ENCODE results near the gene RBSN. TPM values are rescaled to one million over a fixed set of nuclear protein-coding genes. Genes with fewer than 3 reads are reported as not detected.
"Not testable (repeated sequence)": the region's sequence is repeated elsewhere in the genome, so short reads cannot be mapped to it uniquely, and the experiment has no call there.

Gene RBSN
- 10 to 100 TPM; 22.1 to 31.9 (median 25.3) TPM for polyA plus RNA-seq (ENCODE audit: insufficient read length in 4 of 4)

DNA sequence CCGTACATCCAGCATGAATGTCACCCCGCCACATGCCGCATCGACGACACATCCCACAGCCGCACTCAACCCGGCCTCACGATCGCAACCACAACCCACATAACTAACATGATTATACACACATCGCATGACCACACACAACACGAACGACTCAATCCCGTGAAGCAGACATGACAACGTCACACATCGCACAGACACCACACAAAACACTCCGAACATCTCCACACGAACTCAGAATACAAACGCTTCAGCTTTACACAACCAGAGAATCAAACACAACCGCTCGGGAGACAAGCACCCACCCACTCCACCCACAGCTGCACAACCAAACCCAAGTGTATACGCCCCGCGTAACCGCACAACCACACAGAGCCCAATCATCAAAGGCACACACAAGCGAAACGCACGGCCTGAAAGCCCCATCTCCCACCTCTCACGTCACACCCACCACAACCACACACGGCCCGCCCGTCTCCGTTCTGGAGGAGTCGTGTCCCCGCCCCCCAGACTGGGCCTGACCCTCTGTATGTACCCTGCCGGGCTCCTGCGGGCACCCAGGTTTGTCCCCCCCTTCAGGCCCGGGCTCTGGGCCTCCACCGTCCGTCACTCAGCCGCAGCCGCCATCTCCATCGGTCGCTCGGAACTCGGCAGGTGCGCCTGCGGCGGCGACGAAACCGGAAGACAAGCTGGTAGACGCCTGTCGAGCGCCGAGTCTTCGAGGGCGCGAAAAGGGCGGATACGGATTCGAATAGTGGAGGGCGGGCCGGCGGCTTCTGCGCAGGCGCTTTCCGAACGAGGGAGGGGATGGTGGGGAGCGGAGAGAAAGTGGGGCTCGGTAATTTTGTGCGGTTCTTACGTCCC lies at the start of gene RBSN:
TSS of gene RBSN (minus strand) at position 646 of the 861 bp plus-strand sequence. CDS start 3,028 bp downstream, outside the sequence.
- peak; percentile 79 to 93 (median 84) for DNase-seq (ENCODE audit: low read depth in 4 of 4, low spot score in 2 of 4)

DNA sequence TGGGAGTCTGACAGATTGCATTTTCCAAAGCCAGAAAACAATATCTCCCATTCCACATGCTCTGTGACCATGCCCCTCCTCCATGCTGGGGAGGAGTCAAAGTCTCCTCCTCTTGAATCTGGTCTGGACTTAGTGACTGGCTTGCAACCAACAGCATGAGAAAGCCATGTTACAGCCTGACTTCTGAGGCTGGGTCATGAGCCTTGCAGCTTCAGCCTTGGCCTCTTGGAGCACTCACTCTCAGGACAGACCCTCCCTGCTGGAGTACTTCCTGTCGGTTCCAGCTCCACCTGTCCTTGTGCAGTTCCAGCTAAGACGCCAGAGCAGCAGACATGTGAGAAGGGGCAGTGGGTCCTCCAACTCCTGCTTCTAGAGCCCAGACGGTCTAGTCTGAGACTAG lies 49.7 kb upstream of the RBSN start:
- no peak for DNase-seq (ENCODE audit: low read depth in 4 of 4, low spot score in 2 of 4)

- DNase-seq (ENCODE audit: low read depth in 4 of 4, low spot score in 2 of 4), result not testable (repeated sequence)
Observed at GRCh38 chr3:15136885-15137284, 37.9 kb upstream of the RBSN start.

DNA sequence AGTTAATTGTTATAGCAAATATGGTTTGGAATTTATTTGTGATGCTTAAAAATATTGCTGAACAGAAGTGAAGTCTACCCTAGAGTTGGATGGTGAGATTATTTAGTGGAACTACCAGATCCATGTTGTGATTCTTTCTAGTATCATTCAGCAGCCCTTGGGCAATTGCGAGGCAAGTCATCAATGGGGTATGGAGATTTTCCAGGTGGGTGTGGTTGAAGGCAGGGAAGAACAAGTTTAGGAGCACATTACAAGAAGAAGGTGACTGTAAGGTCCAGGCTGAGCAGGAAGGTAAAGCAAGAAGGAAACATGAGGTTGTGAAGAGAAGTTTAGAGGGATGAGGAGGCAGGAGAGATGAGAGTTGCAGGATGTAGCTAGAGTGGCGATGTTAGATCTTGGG lies 36.0 kb upstream of the RBSN start:
- DNase-seq (ENCODE audit: low read depth in 4 of 4, low spot score in 2 of 4), result not testable (repeated sequence)

GRCh38 chr3:15128403-15128802 lies 29.5 kb upstream of the RBSN start:
- not testable (repeated sequence) for DNase-seq (ENCODE audit: low read depth in 4 of 4, low spot score in 2 of 4)

GRCh38 chr3:15126975-15127374 lies 28.0 kb upstream of the RBSN start:
- DNase-seq (ENCODE audit: low read depth in 4 of 4, low spot score in 2 of 4), result not testable (repeated sequence)

GRCh38 chr3:15122398-15122797 lies 23.4 kb upstream of the RBSN start:
- no peak for DNase-seq (ENCODE audit: low read depth in 4 of 4, low spot score in 2 of 4)

GRCh38 chr3:15121936-15122335 lies 23.0 kb upstream of the RBSN start:
- no peak for DNase-seq (ENCODE audit: low read depth in 4 of 4, low spot score in 2 of 4)

DNA sequence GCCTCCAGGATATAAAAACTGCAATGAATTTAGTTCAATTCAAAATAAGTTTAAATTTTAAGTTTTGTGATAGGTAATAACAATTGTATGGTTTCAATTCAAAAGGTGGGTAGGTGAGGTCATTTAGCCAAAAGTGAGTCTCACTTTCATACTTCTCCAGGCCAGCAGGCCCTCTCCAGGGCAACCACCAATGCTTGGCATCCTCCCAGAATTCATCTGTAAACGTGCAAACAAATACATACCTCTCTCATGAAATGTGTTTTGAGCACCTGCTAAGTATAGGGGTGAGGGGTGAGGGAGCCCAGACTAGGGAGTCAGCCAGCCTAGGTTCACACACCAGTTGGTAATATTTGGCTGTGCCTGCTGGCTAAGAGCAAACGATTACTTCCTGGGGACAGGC lies 22.0 kb upstream of the RBSN start:
- DNase-seq (ENCODE audit: low read depth in 4 of 4, low spot score in 2 of 4), result no peak

DNA sequence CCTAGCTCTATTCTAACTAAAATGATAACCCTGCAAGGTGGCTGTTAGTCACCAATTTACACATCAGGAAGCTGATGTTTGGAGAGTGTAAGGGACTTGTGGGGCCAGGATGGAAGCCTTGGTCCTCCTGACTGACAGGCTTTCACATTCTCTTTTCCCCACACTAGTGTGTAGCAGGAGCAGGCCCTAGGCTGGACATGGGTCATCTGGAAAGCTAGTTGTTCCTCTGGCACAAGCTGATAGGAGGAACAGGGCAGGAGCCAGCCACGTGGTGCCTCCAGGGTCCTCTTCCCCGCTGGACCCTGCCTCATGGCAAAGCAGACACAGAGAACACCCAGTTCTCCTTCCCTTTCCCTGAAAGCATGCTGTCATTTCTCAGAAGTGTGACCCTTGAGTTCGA lies 18.1 kb upstream of the RBSN start:
- DNase-seq (ENCODE audit: low read depth in 4 of 4, low spot score in 2 of 4), result no peak

- no peak for DNase-seq (ENCODE audit: low read depth in 4 of 4, low spot score in 2 of 4)
Observed at GRCh38 chr3:15116032-15116669, 17.2 kb upstream of the RBSN start.

DNA sequence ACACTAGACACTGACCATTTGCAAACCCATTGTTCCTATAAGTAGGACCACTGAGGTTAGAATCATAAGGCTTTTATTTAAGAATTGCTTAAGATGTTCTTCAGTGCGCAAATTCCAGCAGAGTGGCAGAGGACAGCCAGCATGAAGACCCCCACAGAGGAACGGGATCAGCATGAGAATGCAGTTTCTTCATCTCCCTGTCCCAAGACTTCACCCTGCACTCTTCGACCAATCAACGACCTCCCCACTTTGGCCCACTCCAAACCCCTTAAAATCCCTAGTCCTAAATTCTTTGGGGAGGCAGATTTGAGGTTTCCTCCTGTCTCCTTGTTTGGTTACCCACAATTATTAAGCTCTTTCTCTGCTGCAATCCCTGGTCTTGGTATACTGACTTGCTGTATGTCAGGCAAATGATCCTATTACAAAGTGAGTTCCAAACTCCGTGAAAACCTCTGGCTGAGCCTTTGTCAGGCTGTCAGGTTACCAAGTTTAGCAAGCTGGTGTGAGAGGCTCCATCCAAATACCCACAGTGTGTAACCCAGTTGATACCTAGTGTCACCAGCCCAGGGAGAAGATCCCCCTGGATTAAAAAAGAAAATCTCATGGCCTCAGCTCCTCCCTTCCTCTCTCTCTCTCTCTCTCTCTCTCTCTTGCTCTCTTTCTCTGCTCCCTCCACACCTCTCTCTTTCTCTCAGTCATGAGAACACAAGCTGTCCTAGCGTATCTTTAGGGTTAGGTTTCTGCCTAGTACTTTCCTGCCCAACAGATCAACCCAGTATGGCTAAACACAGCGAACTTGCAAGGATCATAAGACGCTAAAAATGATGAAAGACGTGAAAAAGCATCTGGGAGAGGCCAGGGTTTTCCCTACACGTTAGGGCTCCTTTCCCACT lies 15.8 kb upstream of the RBSN start:
- DNase-seq (ENCODE audit: low read depth in 4 of 4, low spot score in 2 of 4), result no peak

DNA sequence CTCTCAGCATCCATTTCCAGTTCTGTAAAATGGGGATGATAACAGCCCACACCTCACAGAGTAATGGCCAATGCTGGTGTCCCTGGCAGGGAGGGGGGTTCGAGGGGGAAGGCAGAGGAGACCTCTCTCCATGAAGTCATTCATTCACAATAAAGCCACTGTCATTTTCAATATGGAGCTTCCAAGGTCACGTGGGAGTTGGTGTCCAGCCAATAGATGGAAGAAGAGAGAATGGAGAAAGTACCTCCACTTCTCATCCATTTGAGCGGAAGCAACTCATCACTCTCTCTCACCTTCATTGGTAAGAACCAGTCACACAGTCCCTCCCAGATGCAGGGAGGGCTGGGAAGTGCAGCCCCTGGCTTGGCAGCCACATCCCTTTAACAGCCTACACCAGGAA lies 14.9 kb upstream of the RBSN start:
- DNase-seq (ENCODE audit: low read depth in 4 of 4, low spot score in 2 of 4), result no peak

DNA sequence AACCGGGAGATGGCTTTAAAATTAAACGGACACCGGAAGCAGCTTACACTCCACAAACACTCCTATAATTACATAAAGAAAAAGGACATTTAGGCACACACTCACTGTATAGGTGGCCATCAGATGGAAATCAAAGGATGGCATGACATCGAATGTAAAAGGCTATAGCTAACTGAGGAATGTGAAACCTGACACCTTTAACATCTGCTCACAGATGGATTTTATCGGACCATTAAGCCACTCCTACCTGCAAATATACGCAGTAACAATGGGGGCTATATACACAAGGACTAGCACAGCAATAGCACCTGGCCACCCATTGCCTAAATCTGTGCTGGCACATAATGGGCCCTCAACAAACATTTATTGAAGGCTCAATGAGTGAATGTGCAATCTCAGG lies 14.5 kb upstream of the RBSN start:
- no peak for DNase-seq (ENCODE audit: low read depth in 4 of 4, low spot score in 2 of 4)

DNA sequence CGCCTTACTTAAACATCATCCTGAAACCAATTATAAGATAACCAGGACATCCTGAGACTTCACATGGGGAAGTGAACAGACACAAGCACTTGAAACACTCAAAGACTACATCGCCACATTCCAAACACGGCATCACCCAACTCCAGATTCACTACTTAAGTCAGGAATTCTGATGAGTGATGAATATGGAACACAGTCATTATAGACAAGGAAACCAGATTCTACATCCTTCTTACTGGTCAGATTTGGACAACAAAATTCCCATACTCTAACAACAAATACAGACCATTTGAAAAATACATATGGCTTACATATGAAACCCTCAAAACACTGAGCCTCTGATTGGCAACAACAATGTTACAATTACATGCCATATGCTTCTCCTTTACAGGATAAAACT lies 13.1 kb upstream of the RBSN start:
- no peak for DNase-seq (ENCODE audit: low read depth in 4 of 4, low spot score in 2 of 4)

GRCh38 chr3:15110206-15110605 lies 11.3 kb upstream of the RBSN start:
- DNase-seq (ENCODE audit: low read depth in 4 of 4, low spot score in 2 of 4), result no peak

DNA sequence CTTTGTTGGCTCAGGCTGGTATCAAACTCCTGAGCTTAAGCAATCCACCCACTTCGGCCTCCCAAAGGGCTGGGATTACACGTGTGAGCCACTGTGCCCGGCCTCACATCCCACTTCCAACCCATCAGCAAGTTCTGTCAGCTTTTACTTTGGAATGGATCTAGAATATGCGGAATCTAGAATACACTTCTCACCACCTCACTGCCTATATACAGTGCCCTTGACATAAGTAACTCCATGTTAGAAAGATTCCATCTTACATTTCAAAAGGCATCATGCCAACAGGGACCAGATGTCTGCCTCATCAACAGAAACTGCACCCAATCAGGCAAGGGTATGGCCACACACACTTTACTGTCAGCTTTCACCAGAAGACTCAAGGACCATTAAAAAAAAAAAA lies 9.9 kb upstream of the RBSN start:
- no peak for DNase-seq (ENCODE audit: low read depth in 4 of 4, low spot score in 2 of 4)

DNA sequence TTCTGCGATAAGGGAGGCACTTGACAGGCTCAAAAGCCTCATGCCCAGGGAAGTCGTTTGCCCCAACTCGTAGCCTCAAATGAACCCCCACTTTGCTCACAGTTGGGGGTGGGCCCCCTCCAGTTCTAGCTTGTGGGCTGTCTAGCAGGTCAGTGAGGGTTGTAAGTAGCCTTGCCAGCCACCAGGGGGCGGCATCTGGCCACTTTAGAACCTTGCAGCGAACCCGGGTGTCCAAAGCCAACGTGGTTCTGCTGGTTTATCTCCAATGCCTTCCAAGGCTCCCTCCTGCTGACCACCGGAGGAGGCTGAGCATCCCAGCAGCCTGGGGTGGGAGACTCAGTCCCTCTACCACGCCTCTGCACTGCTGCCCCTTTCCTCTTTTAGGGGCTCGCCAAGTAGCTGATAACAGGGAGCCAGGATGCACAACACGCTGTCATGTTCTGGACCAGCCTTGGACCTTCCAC lies 9.2 kb upstream of the RBSN start:
- peak in 2 of 4 donors; percentile 31 to 59 for DNase-seq (ENCODE audit: low read depth in 4 of 4, low spot score in 2 of 4)

DNA sequence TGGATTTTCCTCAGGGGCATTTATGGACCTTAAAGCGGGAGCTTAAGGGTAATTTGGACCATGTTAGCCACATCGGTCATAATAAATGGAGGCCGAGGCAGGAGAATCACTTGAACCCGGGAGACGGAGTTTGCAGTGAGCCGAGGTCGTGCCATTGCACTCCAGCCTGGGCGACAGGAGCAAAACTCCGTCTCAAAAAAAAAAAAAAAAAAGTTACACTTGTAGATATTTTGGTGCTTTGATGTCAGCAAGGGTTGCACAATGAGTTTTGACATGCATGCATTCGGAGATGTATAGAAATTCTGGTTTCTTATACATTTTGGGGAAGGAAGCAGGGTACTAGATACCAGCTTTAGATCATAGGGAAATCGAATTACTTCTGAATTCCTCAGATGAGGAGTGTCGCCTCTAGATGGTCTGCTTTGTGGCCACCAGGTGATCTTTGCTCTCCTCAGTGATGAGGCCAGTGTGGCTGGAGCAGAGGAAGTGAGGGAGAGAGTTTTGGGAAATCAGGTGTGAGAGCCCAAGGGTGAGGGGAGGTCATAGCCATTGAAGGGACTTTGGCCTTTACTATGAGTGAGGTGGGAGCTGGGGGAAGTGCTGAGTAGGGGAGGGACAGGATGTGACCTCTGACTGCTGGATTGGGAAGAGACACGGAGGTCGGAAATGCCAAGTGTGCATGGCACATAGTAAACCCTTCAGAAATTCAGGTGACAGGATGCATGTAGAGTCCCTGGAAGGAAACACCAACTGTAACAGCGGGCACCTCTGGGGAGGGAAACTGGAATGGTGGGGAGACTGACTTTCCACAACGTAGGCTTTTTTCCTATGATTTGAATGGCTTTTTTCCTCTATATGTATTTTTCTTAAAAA lies 8.4 kb upstream of the RBSN start:
- DNase-seq (ENCODE audit: low read depth in 4 of 4, low spot score in 2 of 4), result no peak

DNA sequence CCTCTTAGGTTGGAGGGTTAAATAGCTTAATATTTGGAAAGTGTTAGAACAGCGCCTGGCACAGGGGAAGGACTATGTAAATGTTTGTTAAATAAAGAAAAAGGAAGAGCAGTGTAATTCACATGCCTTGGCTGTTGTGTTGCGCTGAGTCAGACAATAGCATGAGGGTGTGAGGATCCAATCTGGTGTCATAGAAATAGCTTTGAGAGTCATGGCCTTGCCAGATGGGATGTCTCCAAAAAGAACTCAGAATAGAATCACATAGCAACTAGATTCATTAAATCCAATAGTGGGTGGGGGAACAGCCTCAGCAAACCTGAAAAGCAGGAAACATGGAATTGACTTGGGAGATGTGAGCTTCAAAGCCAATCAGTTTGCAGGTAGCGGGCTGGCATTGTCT lies 3.9 kb upstream of the RBSN start:
- no peak for DNase-seq (ENCODE audit: low read depth in 4 of 4, low spot score in 2 of 4)
